Heart right ventricle (tissue), 16 donors: ENCODE measurements around the gene NCKAP1. TPM values are rescaled to one million over a fixed set of nuclear protein-coding genes. Genes with fewer than 3 reads are reported as not detected.

ENCODE experiments used
- ATAC-seq, 8 donors: fragments of 200-7000 bp; cut with Tn5 transposase; one replicate each; pipeline ENCODE4 v1.9.1; 2020; ENCODE audit warnings: mild to moderate bottlenecking in 8 of 8, moderate library complexity in 8 of 8, moderate number of reproducible peaks in 1 of 8
- DNase-seq, 2 donors: peaks; one replicate each; pipeline ENCODE4 v3.0.0-alpha.2; 2020
- H3K27ac ChIP-seq, 10 donors: fragments of 200-600 bp; sonication (generic) in 2 of 10; one replicate each; pipeline versions ENCODE4 v1.5.0 to v1.8.0; 2020 to 2022; ENCODE audit warnings: mild to moderate bottlenecking in 3 of 10
- H3K27me3 ChIP-seq, 7 donors: fragments of 200-600 bp; one replicate each; pipeline ENCODE4 v1.8.0; 2021 to 2022; ENCODE audit warnings: mild to moderate bottlenecking in 2 of 7
- H3K36me3 ChIP-seq, 9 donors: fragments of 200-600 bp; sonication (generic) in 1 of 9; one replicate each; pipeline versions ENCODE4 v1.5.0 to v1.8.0; 2020 to 2022; ENCODE audit warnings: mild to moderate bottlenecking in 2 of 9
- H3K4me1 ChIP-seq, 9 donors: fragments of 200-600 bp; sonication (generic) in 1 of 9; one replicate each; pipeline versions ENCODE4 v1.5.0 to v1.8.0; 2020 to 2022; ENCODE audit warnings: mild to moderate bottlenecking in 4 of 9
- H3K4me3 ChIP-seq, 10 donors: fragments of 200-600 bp; sonication (generic) in 2 of 10; one replicate each; pipeline versions ENCODE4 v1.5.0 to v1.8.0; 2020 to 2022; ENCODE audit warnings: mild to moderate bottlenecking in 7 of 10, moderate library complexity in 2 of 10
- H3K9me3 ChIP-seq, 11 donors: fragments of 200-600 bp in 10 of 11; sonication (generic) in 2 of 11; one replicate each; pipeline versions ENCODE4 v1.5.0 to v1.8.0; 2013 to 2022; ENCODE audit warnings: mild to moderate bottlenecking in 2 of 11, control low read depth in 1 of 11, moderate library complexity in 1 of 11
- CTCF ChIP-seq, 9 donors: fragments of 200-600 bp; sonication (generic) in 2 of 9; IDR thresholded peaks; one replicate each; pipeline versions ENCODE4 v1.5.0 to v1.8.0; 2021 to 2022; ENCODE audit warnings: antibody characterized with exemption in 9 of 9, mild to moderate bottlenecking in 5 of 9, moderate library complexity in 1 of 9
- WGBS, 2 donors: extraction: QIAGEN DNeasy Blood & Tissue Kit; methylation state at CpG; one replicate each; pipeline ENCODE4 v1.1.7; 2013; ENCODE audit warnings: inconsistent platforms in 1 of 2; 5-methylcytosine and 5-hydroxymethylcytosine counted together
- intact Hi-C, 10 donors: fragments of 100-400 bp; cut with DNase I; formaldehyde crosslinking; loops; one replicate each; pipeline versions ENCODE4 v1.11.1 to v1.14.2; 2022
- polyA plus RNA-seq, 2 donors: library from polyadenylated mRNA; stranded (reverse); fragments of 200-250 nt; gene quantifications; one replicate each; pipeline ENCODE4 v1.2.3, GENCODE V29; 2013
- total RNA-seq, 10 donors: library from RNA; stranded (reverse); fragmentation: NEBNext Ultra II Directional in 3 of 10; extraction: Animal tissue kit (Norgen Biotek cat#: 25700) in 3 of 10; gene quantifications; one replicate each; pipeline versions ENCODE4 v1.2.1 to v1.2.4, GENCODE V29; 2021 to 2023
- donor health status: Arrhythmogenic right ventricular cardiomyopathy.
- donor health status: ischemic (EF 13 %, LVEDD 7.1; RV severe dilation, severe dysfunction).
- donor health status: healthy with polysubstance abuse.
- donor health status: DM: no; HTN: yes; CAD: no.
- donor health status: DM: no; HTN: no; CAD: no.
- donor health status: ischemic (EF 25% LVEDD 6.9; RV normal size, moderate dysfunction).
- donor health status: ischemic (EF 25% LVEDD 5.7; RV mildly dilated, moderate dysfunction).
- donor health status: healthy.
- donor health status: DM: yes; HTN: yes; CAD: no.
- donor health status: Ischemic cardiomyopathy.
- donor health status: ischemic (EF 35%, LVEDD 5.7; RV mildly dilated, moderate dysfunction).
- donor health status: nonischemic (EF 11% LVEDD 7.7; RV severe dilation, severe dysfunction).
- donor health status: DM: yes; HTN: yes; CAD: no.
- donor health status: PGD.
- donor health status: ischemic (EF 29% LVEDD 5.4; RV normal size, mild dysfunction).
- donor health status: nonischemic (EF 23%, LVEDD 6.1; RV moderate dilation, normal function).

The NCKAP1 gene
- total and polyA plus RNA-seq, 12 donors: 35.3 to 153 (median 124) TPM

- H3K9me3 ChIP-seq: no peaks in the 10 kb centered on the region
- ATAC-seq (no peak), DNase-seq (no peak)
- peak overlapping the region in 2 of 10 donors; percentile 56 to 58 for H3K4me3 ChIP-seq
- TF ChIP-seq CTCF (IDR thresholded peaks at IDR 0.05): no peak
- intact Hi-C loops: loop anchor here in 1 of 10 donors (10.0 kb wide), 1 partner anchor 60 kb away; no protein-coding TSS in a partner anchor
- H3K36me3 ChIP-seq: no peaks in the 10 kb centered on the region
- peaks cover 0 to 38% (median 6%) of the 10 kb centered on the region in 7 donors for H3K27me3 ChIP-seq
- no peak overlapping the region for H3K27ac ChIP-seq
- peaks cover 0 to 42% (median 12%) of the 10 kb centered on the region in 9 donors for H3K4me1 ChIP-seq
- WGBS, 2 donors: 90 to 95% methylated on average over 4 of the region's 4 CpGs
These were observed 173.2 kb downstream of the NCKAP1 start for GRCh38 chr2:182864949-182865570.

- peaks cover 0 to 42% (median 12%) of the 10 kb centered on the region in 9 donors for H3K4me1 ChIP-seq
- TF ChIP-seq CTCF (IDR thresholded peaks at IDR 0.05): no peak
- ATAC-seq (no peak), DNase-seq (no peak)
- no peak overlapping the region for H3K4me3 ChIP-seq
- peak overlapping the region in 1 of 10 donors; percentile 38 for H3K27ac ChIP-seq
- peaks cover 0 to 38% (median 6%) of the 10 kb centered on the region in 7 donors for H3K27me3 ChIP-seq
- intact Hi-C loops: loop anchor here in 1 of 10 donors (10.0 kb wide), 1 partner anchor 59 kb away; no protein-coding TSS in a partner anchor
- H3K36me3 ChIP-seq: no peaks in the 10 kb centered on the region
- no peaks in the 10 kb centered on the region for H3K9me3 ChIP-seq
These were observed 174.6 kb downstream of the NCKAP1 start for GRCh38 chr2:182863642-182864041.

- intact Hi-C loops: loop anchor here in 1 of 10 donors (10.0 kb wide), 1 partner anchor 57 kb away; no protein-coding TSS in a partner anchor
- H3K27ac ChIP-seq: peak overlapping the region in 4 of 10 donors; percentile 5 to 38 (median 26)
- H3K4me1 ChIP-seq: peaks cover 0 to 34% (median 8%) of the 10 kb centered on the region in 9 donors
- H3K9me3 ChIP-seq: peaks cover 0 to 11% (median 0%) of the 10 kb centered on the region in 11 donors
- TF ChIP-seq CTCF (IDR thresholded peaks at IDR 0.05): no peak
- H3K27me3 ChIP-seq: peaks cover 0 to 23% (median 6%) of the 10 kb centered on the region in 7 donors
- 61 to 70% methylated on average over 5 of the region's 5 CpGs for WGBS, 2 donors
- peak in 1 of 8 donors; percentile 50 for ATAC-seq
- no peak overlapping the region for H3K4me3 ChIP-seq
- DNase-seq: no peak
- H3K36me3 ChIP-seq: no peaks in the 10 kb centered on the region
These were observed 176.2 kb downstream of the NCKAP1 start for GRCh38 chr2:182862091-182862490.

- WGBS, 2 donors: 93 to 96% methylated on average over 2 of the region's 2 CpGs
- no peak for TF ChIP-seq CTCF (IDR thresholded peaks at IDR 0.05)
- DNase-seq (no peak), ATAC-seq (no peak)
- Histone ChIP-seq H3K27ac (no peak overlapping the region), H3K27me3 (peaks cover 0 to 11% (median 0%) of the 10 kb centered on the region in 7 donors), H3K4me3 (no peak overlapping the region), H3K36me3 (no peaks in the 10 kb centered on the region), H3K4me1 (peaks cover 0 to 22% (median 0%) of the 10 kb centered on the region in 9 donors), H3K9me3 (peaks cover 0 to 19% (median 0%) of the 10 kb centered on the region in 11 donors)
- intact Hi-C loops: loop anchor here in 1 of 10 donors (10.0 kb wide), 1 partner anchor 56 kb away; no protein-coding TSS in a partner anchor
These were observed 177.4 kb downstream of the NCKAP1 start for GRCh38 chr2:182860858-182861257.

Other genes with a start within 250 kb of the NCKAP1 start
- gene FRZB, start 171.8 kb downstream of the NCKAP1 start, total RNA-seq: 1 to 10 TPM in 8 of 10 donors, under 1 TPM in 2; 0.85 to 5.7 (median 2.3) TPM
- 1 to 10 TPM; 1.6 to 2.6 TPM for gene FRZB, start 171.8 kb downstream of the NCKAP1 start, polyA plus RNA-seq
- 10 to 100 TPM in 7 of 10 donors, 1 to 10 TPM in 3; 5.6 to 14.1 (median 11.8) TPM for gene DUSP19, start 40.3 kb upstream of the NCKAP1 start, total RNA-seq
- 1 to 10 TPM in 1 of 2 donors, under 1 TPM in 1; 0.84 to 2.6 TPM for gene DUSP19, start 40.3 kb upstream of the NCKAP1 start, polyA plus RNA-seq
- gene NUP35, start 86.0 kb upstream of the NCKAP1 start, total RNA-seq: 10 to 100 TPM in 1 of 10 donors, 1 to 10 TPM in 9; 4.4 to 11.0 (median 8.3) TPM
- gene NUP35, start 86.0 kb upstream of the NCKAP1 start, polyA plus RNA-seq: 10 to 100 TPM in 1 of 2 donors, 1 to 10 TPM in 1; 6.9 to 10.3 TPM